SK-N-SH (cell line): ENCODE measurements around the gene LONRF2. TPM values are rescaled to one million over a fixed set of nuclear protein-coding genes. Genes with fewer than 3 reads are reported as not detected.
A peak's percentile ranks its signal among the peaks of the same experiment; 100 is the strongest.

Experiments
- CTCF ChIA-PET: fragments of 300-600, 350-600 bp; formaldehyde crosslinking; extraction: SDS; loops from one replicate; lab custom pipeline; 2021; lab: Yijun Ruan, JAX
- POLR2A ChIA-PET: fragments of 350-600 bp; sonication (Branson Sonifier 250); formaldehyde crosslinking; extraction: SDS; loops from one replicate; lab custom pipeline; 2020; ENCODE audit warnings: antibody characterized with exemption, inconsistent platforms; lab: Yijun Ruan, JAX
- DNase-seq: peaks from one replicate; pipeline ENCODE4 v3.0.0; 2012
- H2AFZ ChIP-seq: fragments of 200-600 bp; sonication (generic); 2 replicates; pipeline ENCODE4 v1.8.1; 2016; ENCODE audit warnings: antibody characterized with exemption, mild to moderate bottlenecking, low read depth
- H3F3A ChIP-seq: fragments of 200-600 bp; sonication (generic); replicated peaks from 2 replicates; pipeline ENCODE3; 2016; ENCODE audit warnings: antibody characterized with exemption, mild to moderate bottlenecking; ENCODE audit not compliant: insufficient read depth
- H3K27ac ChIP-seq, 2 experiments: fragments of 200-500 bp in 1 of 2; fragments of 200-600 bp in 1 of 2; sonication (Bioruptor generic) in 1 of 2; sonication (generic), shearing (Covaris generic) in 1 of 2; 2 replicates each; pipeline versions ENCODE4 v1.5.1 to v1.6.1; 2014 to 2016; ENCODE audit warnings: low read depth in 2 of 2, inconsistent platforms in 1 of 2, low read length in 1 of 2, mild to moderate bottlenecking in 1 of 2, mixed read lengths in 1 of 2
- H3K27me3 ChIP-seq: fragments of 200-600 bp; sonication (generic), shearing (Covaris generic); 2 replicates; pipeline ENCODE4 v1.6.1; 2016; ENCODE audit warnings: mixed run types; ENCODE audit not compliant: insufficient read depth
- H3K36me3 ChIP-seq, 2 experiments: fragments of 200-500 bp in 1 of 2; fragments of 200-600 bp in 1 of 2; sonication (Bioruptor generic) in 1 of 2; sonication (generic) in 1 of 2; replicated peaks in 1 of 2; 2 replicates each; pipeline versions ENCODE3 to v1.5.1; 2014 to 2016; ENCODE audit warnings: low read length in 1 of 2, mild to moderate bottlenecking in 1 of 2; ENCODE audit not compliant: insufficient read depth in 2 of 2, control insufficient read depth in 1 of 2
- H3K4me1 ChIP-seq, 2 experiments: fragments of 200-500 bp in 1 of 2; fragments of 200-600 bp in 1 of 2; sonication (Bioruptor generic) in 1 of 2; sonication (generic), shearing (Covaris generic) in 1 of 2; 2 replicates each; pipeline versions ENCODE4 v1.5.1 to v1.6.1; 2014 to 2016; ENCODE audit warnings: low read depth in 1 of 2, low read length in 1 of 2, mixed run types in 1 of 2; ENCODE audit not compliant: insufficient read depth in 2 of 2, control insufficient read depth in 1 of 2
- H3K4me2 ChIP-seq: fragments of 200-600 bp; sonication (generic), shearing (Covaris generic); 2 replicates; pipeline ENCODE4 v1.6.1; 2017; ENCODE audit warnings: mixed run types
- H3K4me3 ChIP-seq, 2 experiments: fragments of 200-500 bp in 1 of 2; fragments of 200-600 bp in 1 of 2; sonication (Bioruptor generic) in 1 of 2; sonication (generic), shearing (Covaris generic) in 1 of 2; 2 replicates each; pipeline versions ENCODE4 v1.5.1 to v1.8.1; 2014 to 2016; ENCODE audit warnings: low read depth in 2 of 2, inconsistent platforms in 1 of 2, low read length in 1 of 2, mild to moderate bottlenecking in 1 of 2, mixed read lengths in 1 of 2, moderate library complexity in 1 of 2
- H3K79me2 ChIP-seq: fragments of 200-600 bp; sonication (generic); 2 replicates; pipeline ENCODE4 v1.8.1; 2017; ENCODE audit warnings: mild to moderate bottlenecking; ENCODE audit not compliant: insufficient read depth
- H3K9ac ChIP-seq: fragments of 200-600 bp; sonication (generic); 2 replicates; pipeline ENCODE4 v1.6.1; 2017; ENCODE audit warnings: mixed run types
- H3K9me2 ChIP-seq: fragments of 200-600 bp; sonication (generic); 2 replicates; pipeline ENCODE4 v1.6.1; 2017; ENCODE audit warnings: mixed run types
- H3K9me3 ChIP-seq: fragments of 200-600 bp; sonication (generic); 2 replicates; pipeline ENCODE4 v1.6.1; 2017; ENCODE audit warnings: mixed run types, mild to moderate bottlenecking, moderate library complexity
- H4K20me1 ChIP-seq: fragments of 200-600 bp; sonication (generic); 2 replicates; pipeline ENCODE4 v1.6.1; 2017; ENCODE audit warnings: mild to moderate bottlenecking, mixed run types; ENCODE audit not compliant: insufficient read depth
- CHD2 ChIP-seq: fragments of 150-350 bp; IDR thresholded peaks from 2 replicates; pipeline ENCODE4 v1.6.1; 2018; ENCODE audit warnings: low read length; ENCODE audit not compliant: partially characterized antibody
- CTCF ChIP-seq: fragments of 200-600 bp; sonication (generic); IDR thresholded peaks from 2 replicates; pipeline ENCODE4 v1.6.1; 2017; ENCODE audit warnings: antibody characterized with exemption, mild to moderate bottlenecking, moderate library complexity
- EP300 ChIP-seq, 2 experiments: IDR thresholded peaks; 2 replicates each; pipeline versions ENCODE4 v1.4.0 to v1.6.1; 2012; ENCODE audit warnings: borderline replicate concordance in 1 of 2, low read depth in 1 of 2, low read length in 1 of 2
- EZH2phosphoT487 ChIP-seq: fragments of 200-600 bp; sonication (generic); IDR thresholded peaks from 2 replicates; pipeline ENCODE4 v1.6.1; 2017; ENCODE audit warnings: low read depth, mixed run types, mild to moderate bottlenecking, antibody characterized with exemption, moderate library complexity, borderline replicate concordance
- FOXJ3 ChIP-seq: sonication (generic); formaldehyde crosslinking; IDR thresholded peaks from 2 replicates; pipeline ENCODE4 v1.5.1; 2020; ENCODE audit warnings: mild to moderate bottlenecking, missing genetic modification reagents
- GATA2 ChIP-seq: sonication (generic); formaldehyde crosslinking; IDR thresholded peaks from 2 replicates; pipeline ENCODE4 v1.5.0; 2020; ENCODE audit warnings: mild to moderate bottlenecking, missing genetic modification reagents
- JUND ChIP-seq: IDR thresholded peaks from 2 replicates; pipeline ENCODE4 v1.4.0; 2012
- MAX ChIP-seq: IDR thresholded peaks from 2 replicates; pipeline ENCODE4 v1.4.0; 2012; ENCODE audit warnings: low read depth
- MEF2A ChIP-seq: IDR thresholded peaks from 2 replicates; pipeline ENCODE4 v1.4.0; 2012; ENCODE audit warnings: low read depth, borderline replicate concordance
- NFIC ChIP-seq: IDR thresholded peaks from 2 replicates; pipeline ENCODE4 v1.4.0; 2012; ENCODE audit warnings: borderline replicate concordance
- POLR2AphosphoS5 ChIP-seq: IDR thresholded peaks from 2 replicates; pipeline ENCODE4 v1.6.1; 2012; ENCODE audit warnings: low read depth, low read length
- RAD21 ChIP-seq: IDR thresholded peaks from 2 replicates; pipeline ENCODE4 v1.6.1; 2012; ENCODE audit warnings: mild to moderate bottlenecking, low read length
- RCOR1 ChIP-seq: fragments of 150-350 bp; IDR thresholded peaks from 2 replicates; pipeline ENCODE4 v1.6.1; 2017; ENCODE audit warnings: antibody characterized with exemption, low read length
- RFX5 ChIP-seq: IDR thresholded peaks from 2 replicates; pipeline ENCODE4 v1.6.1; 2012; ENCODE audit warnings: mild to moderate bottlenecking, improper control_type of control experiment, low read length
- SIN3A ChIP-seq: IDR thresholded peaks from 2 replicates; pipeline ENCODE4 v1.6.1; 2012; ENCODE audit warnings: low read depth, mild to moderate bottlenecking, low read length, moderate library complexity, borderline replicate concordance
- SMC3 ChIP-seq: IDR thresholded peaks from 2 replicates; pipeline ENCODE4 v1.6.1; 2012; ENCODE audit warnings: low read depth, low read length, improper control_type of control experiment
- TCF12 ChIP-seq: IDR thresholded peaks from 2 replicates; pipeline ENCODE4 v1.4.0; 2012
- TEAD4 ChIP-seq: IDR thresholded peaks from 2 replicates; pipeline ENCODE4 v1.4.0; 2012; ENCODE audit warnings: mild to moderate bottlenecking, borderline replicate concordance; ENCODE audit not compliant: insufficient read depth
- USF1 ChIP-seq: IDR thresholded peaks from 2 replicates; pipeline ENCODE4 v1.4.0; 2012; ENCODE audit warnings: low read depth, borderline replicate concordance
- YY1 ChIP-seq: IDR thresholded peaks from 2 replicates; pipeline ENCODE4 v1.4.0; 2012; ENCODE audit warnings: low read depth, mild to moderate bottlenecking
- WGBS: methylation state at CpG from one replicate; pipeline ENCODE4 v1.1.6; 2017; ENCODE audit warnings: low lambda C conversion rate; 5-methylcytosine and 5-hydroxymethylcytosine counted together
- polyA plus RNA-seq, 3 experiments: library from polyadenylated mRNA; depleted of rRNA; stranded (reverse); fragments of >200 nt; gene quantifications; 2 replicates each; pipeline ENCODE4 v1.2.3, GENCODE V29; 2012
- TF ChIP-seq, protein P1 (sequence below): fragments of 150-350 bp; IDR thresholded peaks from 2 replicates; pipeline ENCODE4 v1.6.1; 2016; ENCODE audit warnings: mild to moderate bottlenecking, low read depth, low read length
- TF ChIP-seq, protein P2 (sequence below): IDR thresholded peaks from 2 replicates; pipeline ENCODE4; 2012
- TF ChIP-seq, protein P3 (sequence below): IDR thresholded peaks from 2 replicates; pipeline ENCODE4 v1.6.1; 2012; ENCODE audit warnings: mild to moderate bottlenecking, low read depth, low read length, moderate library complexity
- TF ChIP-seq, protein P4 (sequence below): fragments of 150-350 bp; IDR thresholded peaks from 2 replicates; pipeline ENCODE4 v1.6.1; 2017; ENCODE audit warnings: antibody characterized with exemption, low read length, low read depth, borderline replicate concordance

LONRF2 gene
- polyA plus RNA-seq, 1 of the 3 experiments (the other 2 are of a cell fraction): 2.0 TPM

DNA sequence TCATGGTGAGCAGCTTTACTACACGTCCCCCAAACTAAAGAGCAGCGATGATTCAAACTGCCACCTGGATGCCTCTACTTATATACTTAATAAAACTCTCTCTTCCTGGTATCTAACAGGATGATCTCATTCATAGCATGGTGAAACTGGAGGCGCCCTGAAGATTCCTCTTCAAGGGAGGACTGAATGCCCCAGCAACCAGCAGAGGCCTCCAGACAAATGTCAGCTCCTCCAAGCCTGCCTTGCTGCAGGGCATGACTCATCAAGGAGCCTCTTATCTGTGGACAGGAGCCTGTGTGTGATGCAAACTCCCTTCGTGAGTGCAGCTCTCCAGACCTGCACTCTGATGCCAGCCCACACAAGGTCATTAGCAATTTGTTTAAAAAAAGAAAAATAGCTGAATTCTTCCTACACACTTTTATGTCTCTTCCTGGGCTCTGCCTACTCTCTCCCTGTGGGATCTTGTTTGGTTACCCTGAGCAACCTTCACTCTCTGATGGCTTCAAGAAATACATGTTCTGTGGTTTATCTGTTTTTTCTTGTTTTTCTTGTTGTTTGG is 30.2 kb downstream of the LONRF2 start:
- H3K4me3 ChIP-seq: no peak overlapping the region
- no peaks in the 10 kb centered on the region for H4K20me1 ChIP-seq
- no peaks in the 10 kb centered on the region for H3K36me3 ChIP-seq
- 6% methylated on average over 4 of the region's 4 CpGs for WGBS
- H3F3A ChIP-seq: peaks cover 29% of the 10 kb centered on the region
- H2AFZ ChIP-seq: peak overlapping the region; percentile 72
- peak overlapping the region; percentile 62 for H3K9ac ChIP-seq
- no peaks in the 10 kb centered on the region for H3K9me3 ChIP-seq
- no peaks in the 10 kb centered on the region for H3K9me2 ChIP-seq
- CTCF ChIA-PET: interaction anchor here (0.6 to 6.1 kb wide), 6 partner anchors 29 to 314 kb away, joined by 3 to 58 read pairs (median 4); no protein-coding TSS in a partner anchor
- H3K4me1 ChIP-seq: peaks cover 26 to 32% of the 10 kb centered on the region in 2 experiments
- H3K4me2 ChIP-seq: peak overlapping the region; percentile 53
- peak; percentile 56 for DNase-seq
- peak overlapping the region; percentile 86 to 97 for H3K27ac ChIP-seq
- no peaks in the 10 kb centered on the region for H3K27me3 ChIP-seq
- no peaks in the 10 kb centered on the region for H3K79me2 ChIP-seq
- POLR2A ChIA-PET: no interaction called here
- no peak for TF ChIP-seq SMC3
- TF ChIP-seq, protein P1, sequence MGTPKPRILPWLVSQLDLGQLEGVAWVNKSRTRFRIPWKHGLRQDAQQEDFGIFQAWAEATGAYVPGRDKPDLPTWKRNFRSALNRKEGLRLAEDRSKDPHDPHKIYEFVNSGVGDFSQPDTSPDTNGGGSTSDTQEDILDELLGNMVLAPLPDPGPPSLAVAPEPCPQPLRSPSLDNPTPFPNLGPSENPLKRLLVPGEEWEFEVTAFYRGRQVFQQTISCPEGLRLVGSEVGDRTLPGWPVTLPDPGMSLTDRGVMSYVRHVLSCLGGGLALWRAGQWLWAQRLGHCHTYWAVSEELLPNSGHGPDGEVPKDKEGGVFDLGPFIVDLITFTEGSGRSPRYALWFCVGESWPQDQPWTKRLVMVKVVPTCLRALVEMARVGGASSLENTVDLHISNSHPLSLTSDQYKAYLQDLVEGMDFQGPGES: no peak
- peak; percentile 41 to 86; a peak in 2 of 4 replicates for TF ChIP-seq EP300 (IDR thresholded peaks at IDR 0.05; ENCODE audit: borderline replicate concordance in 1 of 2, low read depth in 1 of 2, low read length in 1 of 2)
- TF ChIP-seq CTCF: peak; percentile 27
- no peak for TF ChIP-seq USF1
- peak; percentile 9; the same call in 1 of the 2 replicates for TF ChIP-seq MEF2A
- no peak for TF ChIP-seq EZH2phosphoT487
- TF ChIP-seq TEAD4: peak; percentile 59; the same call in 1 of the 2 replicates
- TF ChIP-seq RFX5: no peak
- peak; percentile 98 for TF ChIP-seq JUND
- TF ChIP-seq, protein P2, sequence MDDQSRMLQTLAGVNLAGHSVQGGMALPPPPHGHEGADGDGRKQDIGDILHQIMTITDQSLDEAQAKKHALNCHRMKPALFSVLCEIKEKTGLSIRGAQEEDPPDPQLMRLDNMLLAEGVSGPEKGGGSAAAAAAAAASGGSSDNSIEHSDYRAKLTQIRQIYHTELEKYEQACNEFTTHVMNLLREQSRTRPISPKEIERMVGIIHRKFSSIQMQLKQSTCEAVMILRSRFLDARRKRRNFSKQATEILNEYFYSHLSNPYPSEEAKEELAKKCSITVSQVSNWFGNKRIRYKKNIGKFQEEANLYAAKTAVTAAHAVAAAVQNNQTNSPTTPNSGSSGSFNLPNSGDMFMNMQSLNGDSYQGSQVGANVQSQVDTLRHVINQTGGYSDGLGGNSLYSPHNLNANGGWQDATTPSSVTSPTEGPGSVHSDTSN: peak; percentile 79
- TF ChIP-seq, protein P3, sequence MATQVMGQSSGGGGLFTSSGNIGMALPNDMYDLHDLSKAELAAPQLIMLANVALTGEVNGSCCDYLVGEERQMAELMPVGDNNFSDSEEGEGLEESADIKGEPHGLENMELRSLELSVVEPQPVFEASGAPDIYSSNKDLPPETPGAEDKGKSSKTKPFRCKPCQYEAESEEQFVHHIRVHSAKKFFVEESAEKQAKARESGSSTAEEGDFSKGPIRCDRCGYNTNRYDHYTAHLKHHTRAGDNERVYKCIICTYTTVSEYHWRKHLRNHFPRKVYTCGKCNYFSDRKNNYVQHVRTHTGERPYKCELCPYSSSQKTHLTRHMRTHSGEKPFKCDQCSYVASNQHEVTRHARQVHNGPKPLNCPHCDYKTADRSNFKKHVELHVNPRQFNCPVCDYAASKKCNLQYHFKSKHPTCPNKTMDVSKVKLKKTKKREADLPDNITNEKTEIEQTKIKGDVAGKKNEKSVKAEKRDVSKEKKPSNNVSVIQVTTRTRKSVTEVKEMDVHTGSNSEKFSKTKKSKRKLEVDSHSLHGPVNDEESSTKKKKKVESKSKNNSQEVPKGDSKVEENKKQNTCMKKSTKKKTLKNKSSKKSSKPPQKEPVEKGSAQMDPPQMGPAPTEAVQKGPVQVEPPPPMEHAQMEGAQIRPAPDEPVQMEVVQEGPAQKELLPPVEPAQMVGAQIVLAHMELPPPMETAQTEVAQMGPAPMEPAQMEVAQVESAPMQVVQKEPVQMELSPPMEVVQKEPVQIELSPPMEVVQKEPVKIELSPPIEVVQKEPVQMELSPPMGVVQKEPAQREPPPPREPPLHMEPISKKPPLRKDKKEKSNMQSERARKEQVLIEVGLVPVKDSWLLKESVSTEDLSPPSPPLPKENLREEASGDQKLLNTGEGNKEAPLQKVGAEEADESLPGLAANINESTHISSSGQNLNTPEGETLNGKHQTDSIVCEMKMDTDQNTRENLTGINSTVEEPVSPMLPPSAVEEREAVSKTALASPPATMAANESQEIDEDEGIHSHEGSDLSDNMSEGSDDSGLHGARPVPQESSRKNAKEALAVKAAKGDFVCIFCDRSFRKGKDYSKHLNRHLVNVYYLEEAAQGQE: no peak
- TF ChIP-seq NFIC: no peak; the same call in none of the 2 replicates
- TF ChIP-seq RCOR1: no peak
- peak; percentile 74; the same call in 1 of the 2 replicates for TF ChIP-seq POLR2AphosphoS5
- TF ChIP-seq GATA2 (CRISPR knock-in tag): peak; percentile 43
- no peak for TF ChIP-seq CHD2
- peak; percentile 80; the same call in 1 of the 2 replicates for TF ChIP-seq SIN3A
- TF ChIP-seq FOXJ3: no peak
- peak; percentile 10; the same call in 1 of the 2 replicates for TF ChIP-seq RAD21
- TF ChIP-seq, protein P4, sequence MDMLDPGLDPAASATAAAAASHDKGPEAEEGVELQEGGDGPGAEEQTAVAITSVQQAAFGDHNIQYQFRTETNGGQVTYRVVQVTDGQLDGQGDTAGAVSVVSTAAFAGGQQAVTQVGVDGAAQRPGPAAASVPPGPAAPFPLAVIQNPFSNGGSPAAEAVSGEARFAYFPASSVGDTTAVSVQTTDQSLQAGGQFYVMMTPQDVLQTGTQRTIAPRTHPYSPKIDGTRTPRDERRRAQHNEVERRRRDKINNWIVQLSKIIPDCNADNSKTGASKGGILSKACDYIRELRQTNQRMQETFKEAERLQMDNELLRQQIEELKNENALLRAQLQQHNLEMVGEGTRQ: no peak
- TF ChIP-seq TCF12: peak; percentile 84
- TF ChIP-seq YY1: no peak; the same call in 1 of the 2 replicates
- TF ChIP-seq MAX: peak; percentile 76
